ENCODE measurements around the gene LOXL1.

- TF ChIP-seq CTCF (IDR thresholded peaks at IDR 0.05) (no peak), POLR2A (IDR thresholded peaks at IDR 0.05) (no peak)
Observed at GRCh38 chr15:73952171-73952912, 26.1 kb downstream of the LOXL1 start.

All from body of pancreas (tissue), 4 donors.